Measurements from ENCODE around the gene HS3ST4. TPM values are rescaled to one million over a fixed set of nuclear protein-coding genes. Genes with fewer than 3 reads are reported as not detected.

Gene HS3ST4
- total and polyA plus RNA-seq, 2 of the 4 experiments (the other 2 are of a cell fraction): not detected

GRCh38 chr16:25747160-25747758, 55.5 kb downstream of the HS3ST4 start:
- Histone ChIP-seq H3K4ac (ENCODE audit: low read depth, low read length) (no peak overlapping the region), H3K27me3 (ENCODE audit: control insufficient read depth, insufficient read depth, low read length) (no peaks in the 10 kb centered on the region), H3K36me3 (ENCODE audit: control insufficient read depth, insufficient read depth, low read length) (no peaks in the 10 kb centered on the region), H2BK120ac (ENCODE audit: low read depth, low read length) (no peak overlapping the region), H3K4me2 (ENCODE audit: low read depth, low read length) (no peak overlapping the region), H3K27ac (ENCODE audit: insufficient read depth, low read length) (no peak overlapping the region), H3K4me1 (ENCODE audit: control insufficient read depth, insufficient read depth, low read length) (no peaks in the 10 kb centered on the region), H3K56ac (ENCODE audit: extremely low read depth, insufficient read depth, low read length) (no peak overlapping the region), H2AK5ac (ENCODE audit: low read depth, low read length) (no peak overlapping the region), H3K18ac (ENCODE audit: low read depth, low read length) (no peak overlapping the region), H3K9ac (ENCODE audit: low read depth, low read length) (no peak overlapping the region), H4K91ac (ENCODE audit: insufficient read depth, low read depth, low read length) (no peak overlapping the region), H4K5ac (ENCODE audit: low read depth, low read length) (no peak overlapping the region), H2BK20ac (ENCODE audit: low read depth, low read length) (no peak overlapping the region), H3K9me3 (ENCODE audit: control insufficient read depth, insufficient read depth, low read length) (peaks cover 3% of the 10 kb centered on the region), H2AK9ac (replicated peaks; ENCODE audit: low read depth, low read length, poor library complexity) (no peak overlapping the region), H3K14ac (replicated peaks; ENCODE audit: low read depth, low read length) (no peak overlapping the region), H2AFZ (replicated peaks; ENCODE audit: low read length, poor library complexity) (no peak overlapping the region), H3K9me1 (ENCODE audit: insufficient read depth, low read length) (no peaks in the 10 kb centered on the region), H4K20me1 (ENCODE audit: insufficient read depth, low read length) (no peaks in the 10 kb centered on the region), H4K8ac (ENCODE audit: low read depth in 2 of 2, low read length in 2 of 2) (no peak overlapping the region), H2BK5ac (ENCODE audit: low read depth, low read length, poor library complexity, severe bottlenecking) (no peak overlapping the region), H3K4me3 (ENCODE audit: insufficient read depth, low read depth, low read length) (no peak overlapping the region), H3K79me1 (ENCODE audit: low read depth in 1 of 2, low read length in 2 of 2) (no peaks in the 10 kb centered on the region), H2BK15ac (ENCODE audit: low read depth, low read length) (no peak overlapping the region), H3K23ac (ENCODE audit: low read depth, low read length) (no peak overlapping the region)
- in situ Hi-C loops (cut with MboI; ENCODE audit: low sequenced_read_pairs) (no loop called here), dilution Hi-C loops (cut with HindIII; ENCODE audit: low sequenced_read_pairs, unreplicated experiment) (no loop called here), intact Hi-C loops (cut with micrococcal nuclease) (no loop called here)
- ChIA-PET POLR2A (ENCODE audit: unreplicated experiment) (no interaction called here), CTCF (interaction anchor here (0.6 kb wide), 1 partner anchor 408 kb away, joined by 5 read pairs; no protein-coding TSS in a partner anchor)
- no TSS peak for BruUV-seq (replicated peaks)
- ATAC-seq (ENCODE audit: low read depth) (no peak), DNase-seq (no peak)
- TF ChIP-seq MXI1 (IDR thresholded peaks at IDR 0.05; ENCODE audit: borderline replicate concordance, low read depth, low read length) (no peak), SMC3 (IDR thresholded peaks at IDR 0.05; ENCODE audit: low read depth, low read length) (no peak), POLR2A (IDR thresholded peaks at IDR 0.05; ENCODE audit: low read depth, low read length) (no peak), RFX5 (IDR thresholded peaks at IDR 0.05; ENCODE audit: low read depth, low read length) (no peak), FOS (IDR thresholded peaks at IDR 0.05; ENCODE audit: low read depth, low read length) (no peak), RAD21 (IDR thresholded peaks at IDR 0.05; ENCODE audit: low read length) (no peak), ELK1 (IDR thresholded peaks at IDR 0.05; ENCODE audit: borderline replicate concordance, low read depth, low read length) (no peak)
- WGBS, 2 experiments (ENCODE audit: extremely low coverage in 2 of 2, insufficient read length in 1 of 2): no CpG with 5 or more reads among the region's 7 CpGs

Data from IMR-90 (cell line).